Calu3 (cell line): ENCODE measurements around the gene ANKS3. TPM values are rescaled to one million over a fixed set of nuclear protein-coding genes. Genes with fewer than 3 reads are reported as not detected.
A peak's percentile ranks its signal among the peaks of the same experiment; 100 is the strongest.

Experiments
- BruUV-seq: library from RNA; stranded (reverse); fragments of 400-500 nt; replicated peaks from 2 replicates; lab custom pipeline; 2021; lab: Mats Ljungman, UMichigan
- CTCF ChIA-PET: fragments of 300-600 bp; sonication (Branson Sonifier 250); formaldehyde crosslinking; loops from one replicate; lab custom pipeline; 2022; ENCODE audit warnings: antibody characterized with exemption; lab: Charles Lee
- DNase-seq: peaks from one replicate; pipeline ENCODE4 v3.0.0; 2022
- H3K27ac Mint-ChIP-seq: one replicate; pipeline ENCODE4 v1.8.0; 2022; ENCODE audit warnings: mixed read lengths; ENCODE audit not compliant: unreplicated experiment
- H3K27me3 Mint-ChIP-seq: one replicate; pipeline ENCODE4 v1.8.0; 2022; ENCODE audit warnings: mixed read lengths; ENCODE audit not compliant: unreplicated experiment
- H3K36me3 Mint-ChIP-seq: one replicate; pipeline ENCODE4 v1.8.0; 2022; ENCODE audit warnings: mild to moderate bottlenecking, moderate library complexity, mixed read lengths; ENCODE audit not compliant: insufficient read depth, unreplicated experiment
- H3K4me1 Mint-ChIP-seq: one replicate; pipeline ENCODE4 v1.8.0; 2022; ENCODE audit warnings: mild to moderate bottlenecking, low read depth, mixed read lengths; ENCODE audit not compliant: unreplicated experiment
- H3K4me3 Mint-ChIP-seq: one replicate; pipeline ENCODE4 v1.8.0; 2022; ENCODE audit warnings: mild to moderate bottlenecking, low read depth, moderate library complexity, mixed read lengths; ENCODE audit not compliant: unreplicated experiment
- H3K9me3 Mint-ChIP-seq: one replicate; pipeline ENCODE4 v1.8.0; 2022; ENCODE audit warnings: low read depth, mixed read lengths; ENCODE audit not compliant: unreplicated experiment
- intact Hi-C: fragments of 100-400 bp; cut with micrococcal nuclease; formaldehyde crosslinking; loops from one replicate; pipeline ENCODE4 v1.10.0; 2022; ENCODE audit not compliant: unreplicated experiment
- total RNA-seq: library from RNA; stranded (reverse); gene quantifications from 2 replicates; pipeline ENCODE4 v1.2.3, GENCODE V29; 2022
- TF ChIP-seq, protein P1 (sequence below): fragments of 200-600 bp; IDR thresholded peaks from one replicate; pipeline ENCODE4 v1.8.0; 2022; ENCODE audit warnings: antibody characterized with exemption; ENCODE audit not compliant: unreplicated experiment

ANKS3 gene
- total RNA-seq, 1 experiment from 2014 or later: 46.9 TPM

DNA sequence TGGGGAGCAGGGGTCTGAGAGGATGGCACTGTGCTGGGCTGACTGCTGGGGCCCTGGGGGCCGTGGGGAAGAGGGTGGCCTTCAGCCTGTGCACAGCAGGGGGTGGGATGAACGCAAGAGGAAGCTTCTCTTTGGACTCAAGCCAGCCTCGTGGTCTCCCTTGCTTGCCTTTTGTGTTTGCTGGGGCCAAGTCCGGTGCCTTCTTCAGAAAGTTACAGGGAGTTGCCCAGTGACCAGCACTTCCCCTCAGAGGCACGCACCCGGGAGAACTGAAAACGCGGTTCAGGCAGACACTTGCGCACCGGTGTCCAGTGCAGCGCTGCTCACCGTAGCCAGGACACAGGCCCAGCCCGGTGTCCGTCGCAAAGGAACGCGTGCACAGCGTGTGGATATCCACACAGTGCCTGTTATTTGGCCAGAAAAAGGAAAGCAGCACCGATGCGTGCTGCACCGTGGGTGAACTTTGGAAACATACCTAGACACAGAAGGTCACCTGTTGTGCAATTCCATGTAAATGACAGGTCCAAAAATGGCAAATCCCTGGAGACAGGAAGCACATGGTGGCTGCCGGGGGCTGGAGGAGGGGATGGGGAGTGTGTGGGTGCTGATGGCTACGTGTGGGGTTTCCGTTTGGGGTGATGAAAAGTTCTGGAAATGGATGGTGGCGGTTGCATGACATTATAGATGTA is 70.2 kb downstream of the ANKS3 start:
- Mint-ChIP-seq H3K27ac (peak overlapping the region; percentile 70), H3K9me3 (no peaks in the 10 kb centered on the region)
- intact Hi-C loops: no loop called here

DNA sequence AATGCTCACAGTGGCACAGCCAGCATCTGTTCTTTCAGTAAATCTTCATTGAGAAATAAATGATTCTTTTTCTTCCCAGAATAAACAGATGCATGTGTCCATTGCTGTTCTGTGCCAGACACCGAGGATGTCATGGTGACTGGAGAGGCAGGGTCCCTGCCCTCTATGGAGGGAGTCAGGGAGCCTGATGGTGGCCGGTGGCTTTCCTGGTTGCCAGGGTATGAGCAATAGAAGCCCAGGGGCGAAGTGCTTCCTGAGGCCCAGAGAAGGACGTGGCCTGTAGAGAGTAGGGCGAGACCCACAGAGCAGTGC is 70.7 kb downstream of the ANKS3 start:
- H3K4me3 Mint-ChIP-seq: no peak overlapping the region
- peaks cover 20% of the 10 kb centered on the region for H3K4me1 Mint-ChIP-seq
- CTCF ChIA-PET: interaction anchor here (0.8 kb wide), 1 partner anchor 13 kb away, joined by 3 read pairs; no protein-coding TSS in a partner anchor
- H3K36me3 Mint-ChIP-seq: peaks cover 49% of the 10 kb centered on the region
- H3K27me3 Mint-ChIP-seq: no peaks in the 10 kb centered on the region
- TF ChIP-seq, protein P1, sequence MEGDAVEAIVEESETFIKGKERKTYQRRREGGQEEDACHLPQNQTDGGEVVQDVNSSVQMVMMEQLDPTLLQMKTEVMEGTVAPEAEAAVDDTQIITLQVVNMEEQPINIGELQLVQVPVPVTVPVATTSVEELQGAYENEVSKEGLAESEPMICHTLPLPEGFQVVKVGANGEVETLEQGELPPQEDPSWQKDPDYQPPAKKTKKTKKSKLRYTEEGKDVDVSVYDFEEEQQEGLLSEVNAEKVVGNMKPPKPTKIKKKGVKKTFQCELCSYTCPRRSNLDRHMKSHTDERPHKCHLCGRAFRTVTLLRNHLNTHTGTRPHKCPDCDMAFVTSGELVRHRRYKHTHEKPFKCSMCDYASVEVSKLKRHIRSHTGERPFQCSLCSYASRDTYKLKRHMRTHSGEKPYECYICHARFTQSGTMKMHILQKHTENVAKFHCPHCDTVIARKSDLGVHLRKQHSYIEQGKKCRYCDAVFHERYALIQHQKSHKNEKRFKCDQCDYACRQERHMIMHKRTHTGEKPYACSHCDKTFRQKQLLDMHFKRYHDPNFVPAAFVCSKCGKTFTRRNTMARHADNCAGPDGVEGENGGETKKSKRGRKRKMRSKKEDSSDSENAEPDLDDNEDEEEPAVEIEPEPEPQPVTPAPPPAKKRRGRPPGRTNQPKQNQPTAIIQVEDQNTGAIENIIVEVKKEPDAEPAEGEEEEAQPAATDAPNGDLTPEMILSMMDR: no peak
- no peaks in the 10 kb centered on the region for H3K9me3 Mint-ChIP-seq
- intact Hi-C loops: no loop called here
- H3K27ac Mint-ChIP-seq: no peak overlapping the region
- BruUV-seq: no TSS peak
- no peak for DNase-seq

More for the DNA sequence above, 70.2 kb downstream of the ANKS3 start:
- H3K4me1 Mint-ChIP-seq: peaks cover 20% of the 10 kb centered on the region
- H3K36me3 Mint-ChIP-seq: peaks cover 45% of the 10 kb centered on the region
- H3K4me3 Mint-ChIP-seq: no peak overlapping the region
- CTCF ChIA-PET: interaction anchor here (0.8 kb wide), 1 partner anchor 14 kb away, joined by 3 read pairs; no protein-coding TSS in a partner anchor
- BruUV-seq: no TSS peak
- no peaks in the 10 kb centered on the region for H3K27me3 Mint-ChIP-seq
- TF ChIP-seq, protein P1: no peak
- DNase-seq: no peak

DNA sequence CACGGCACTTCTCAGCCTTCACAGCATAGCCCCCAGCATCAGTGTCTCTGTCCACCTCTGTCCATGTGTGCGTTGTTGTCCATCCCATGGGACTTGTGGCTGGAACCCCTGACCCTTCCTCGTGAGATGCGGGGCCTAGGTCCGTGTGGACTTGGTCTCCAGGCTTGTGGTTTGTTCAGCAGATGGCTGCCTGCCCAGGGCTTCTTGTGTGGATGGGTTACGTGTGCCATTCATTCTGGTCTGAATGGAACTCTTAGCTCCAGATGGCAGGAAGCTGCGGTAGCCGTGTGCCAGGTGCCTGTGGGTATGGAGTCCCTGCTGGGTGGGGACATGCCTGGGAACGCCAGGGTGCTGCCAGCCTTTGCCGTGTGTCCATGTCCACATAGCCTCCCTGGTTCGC is 72.4 kb downstream of the ANKS3 start:
- DNase-seq: no peak
- H3K4me1 Mint-ChIP-seq: peaks cover 20% of the 10 kb centered on the region
- H3K4me3 Mint-ChIP-seq: no peak overlapping the region
- intact Hi-C loops: no loop called here
- TF ChIP-seq, protein P1: no peak
- peaks cover 55% of the 10 kb centered on the region for H3K36me3 Mint-ChIP-seq
- H3K9me3 Mint-ChIP-seq: no peaks in the 10 kb centered on the region
- CTCF ChIA-PET: no interaction called here
- H3K27ac Mint-ChIP-seq: no peak overlapping the region
- H3K27me3 Mint-ChIP-seq: no peaks in the 10 kb centered on the region
- BruUV-seq: no TSS peak

DNA sequence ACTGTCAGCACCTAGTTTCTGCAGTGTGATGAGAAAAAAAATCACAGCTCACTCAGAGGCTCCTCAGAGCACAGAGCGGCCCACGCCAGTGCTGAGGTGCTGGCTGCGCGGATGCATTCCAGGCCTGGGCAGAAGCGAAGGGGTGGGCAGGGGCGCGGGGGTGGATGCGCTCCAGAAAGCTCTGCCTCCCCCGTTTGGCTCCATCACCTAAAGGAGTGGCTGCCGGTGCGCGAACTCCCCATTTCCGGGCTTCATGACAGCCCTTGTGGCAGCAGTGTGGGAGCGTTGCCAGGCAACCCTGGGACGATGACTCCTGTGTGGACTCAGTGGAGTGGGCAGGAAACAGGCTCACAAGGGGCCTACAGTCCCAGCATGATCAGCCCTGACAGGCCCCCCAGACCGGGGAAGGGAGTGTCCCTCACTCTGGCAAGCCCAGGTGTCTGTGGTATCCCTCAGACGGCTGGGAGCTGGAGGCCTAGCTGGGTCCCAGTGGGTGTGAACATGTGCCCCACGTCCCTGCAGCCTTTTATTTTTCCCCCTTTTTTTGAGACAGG is 73.5 kb downstream of the ANKS3 start:
- H3K27ac Mint-ChIP-seq: no peak overlapping the region
- no peak overlapping the region for H3K4me3 Mint-ChIP-seq
- intact Hi-C loops: no loop called here
- no peaks in the 10 kb centered on the region for H3K9me3 Mint-ChIP-seq
- TF ChIP-seq, protein P1: no peak
- peaks cover 61% of the 10 kb centered on the region for H3K36me3 Mint-ChIP-seq
- H3K27me3 Mint-ChIP-seq: no peaks in the 10 kb centered on the region
- peaks cover 20% of the 10 kb centered on the region for H3K4me1 Mint-ChIP-seq
- no TSS peak for BruUV-seq
- no peak for DNase-seq
- CTCF ChIA-PET: no interaction called here
